Left colon (tissue), 2 donors: ENCODE results near the gene TMEM98. TPM values are rescaled to one million over a fixed set of nuclear protein-coding genes. Genes with fewer than 3 reads are reported as not detected.

Source experiments
- total RNA-seq, 2 donors: library from RNA; stranded (reverse); fragmentation: NEBNext Ultra II Directional; extraction: Animal tissue kit (Norgen Biotek cat#: 25700); gene quantifications; one replicate each; pipeline ENCODE4 v1.2.1, GENCODE V29; 2021
- donor health status: DM: no; HTN: no; CAD: no.
- donor health status: DM: yes; HTN: yes; CAD: no.

Gene TMEM98
- total RNA-seq, 2 donors from 2014 or later: 111 to 114 TPM

Other genes starting within 250 kb of the TMEM98 start
- 100 to 1,000 TPM; 394 to 421 TPM for gene MYO1D, start 51.0 kb upstream of the TMEM98 start, total RNA-seq
- gene SPACA3, start 63.7 kb downstream of the TMEM98 start, total RNA-seq: not detected